K562 (cell line): ENCODE results near the gene CPSF2. TPM values are rescaled to one million over a fixed set of nuclear protein-coding genes. Genes with fewer than 3 reads are reported as not detected.

Experiments
- BRCA1 ChIP-seq, 2 experiments: fragments of 450-650 bp in 1 of 2; sonication (generic) in 1 of 2; formaldehyde crosslinking in 1 of 2; IDR thresholded peaks; 2 replicates each; pipeline versions ENCODE4 v1.5.0 to v1.6.1; 2017 to 2020; ENCODE audit warnings: mild to moderate bottlenecking in 1 of 2, missing genetic modification reagents in 1 of 2
- CHCHD3 ChIP-seq: fragments of 250-450 bp; sonication (Bioruptor Pico); IDR thresholded peaks from 2 replicates; pipeline ENCODE4 v2.1.2; 2022; ENCODE audit warnings: mild to moderate bottlenecking
- KDM5B ChIP-seq: fragments of 200-600 bp; sonication (generic); IDR thresholded peaks from 2 replicates; pipeline ENCODE4 v1.6.1; 2012; ENCODE audit warnings: low read depth, mild to moderate bottlenecking, moderate library complexity, low read length, control low read depth, inconsistent platforms; ENCODE audit not compliant: insufficient replicate concordance
- KLF1 ChIP-seq: fragments of 450-650 bp; IDR thresholded peaks from 2 replicates; pipeline ENCODE4 v1.6.1; 2016; ENCODE audit warnings: missing genetic modification characterization, missing compliant biosample characterization
- PHB2 ChIP-seq: fragments of 450-650 bp; IDR thresholded peaks from 2 replicates; pipeline ENCODE4 v1.6.1; 2017; ENCODE audit warnings: low read depth
- POLR2A ChIP-seq: fragments of 450-650 bp; conservative IDR thresholded peaks from 2 replicates; pipeline ENCODE4 v1.6.1; 2016
- POLR2G ChIP-seq: fragments of 200-400 bp; formaldehyde crosslinking; IDR thresholded peaks from 2 replicates; pipeline ENCODE4 v1.6.1; 2017; ENCODE audit warnings: low read depth, mild to moderate bottlenecking, antibody characterized with exemption, low read length, moderate library complexity
- POU5F1 ChIP-seq: fragments of 150-350 bp; IDR thresholded peaks from 2 replicates; pipeline ENCODE4 v1.6.1; 2014; ENCODE audit warnings: borderline replicate concordance, low read length, low read depth, mild to moderate bottlenecking; ENCODE audit not compliant: partially characterized antibody
- PURB ChIP-seq: sonication (generic); formaldehyde crosslinking; IDR thresholded peaks from 2 replicates; pipeline ENCODE4 v1.9.0; 2021; ENCODE audit warnings: low read depth, mild to moderate bottlenecking, missing genetic modification reagents
- SMAD3 ChIP-seq: fragments of 450-650 bp; formaldehyde crosslinking; conservative IDR thresholded peaks from 2 replicates; pipeline ENCODE4 v1.4.0; 2020; ENCODE audit warnings: mild to moderate bottlenecking
- SP1 ChIP-seq: sonication (generic); formaldehyde crosslinking; IDR thresholded peaks from 2 replicates; pipeline ENCODE4 v1.8.1; 2022; ENCODE audit warnings: mild to moderate bottlenecking, missing genetic modification reagents
- SRF ChIP-seq, 2 experiments: fragments of 250-450, 450-650 bp in 1 of 2; sonication (Bioruptor Pico) in 1 of 2; sonication (generic) in 1 of 2; formaldehyde crosslinking; IDR thresholded peaks; 2 replicates each; pipeline versions ENCODE4 v1.5.0 to v1.5.1; 2020 to 2022; ENCODE audit warnings: mild to moderate bottlenecking in 1 of 2, missing genetic modification reagents in 1 of 2
- STAG1 ChIP-seq: sonication (generic); formaldehyde crosslinking; IDR thresholded peaks from 2 replicates; pipeline ENCODE4 v1.5.0; 2020; ENCODE audit warnings: missing genetic modification reagents, borderline replicate concordance
- ZFP30 ChIP-seq: fragments of 250-450 bp; sonication (Bioruptor Pico); IDR thresholded peaks from 2 replicates; pipeline ENCODE4 v1.8.0; 2022; ENCODE audit warnings: moderate library complexity, mild to moderate bottlenecking, inconsistent platforms, borderline replicate concordance
- ZNF507 ChIP-seq: conservative IDR thresholded peaks from 2 replicates; pipeline ENCODE4 v1.6.1; 2017; ENCODE audit warnings: missing genetic modification characterization, missing compliant biosample characterization
- ZNF699 ChIP-seq: fragments of 250-450 bp; sonication (Bioruptor Pico); IDR thresholded peaks from 2 replicates; pipeline ENCODE4 v1.8.0; 2021; ENCODE audit warnings: mild to moderate bottlenecking, moderate library complexity; ENCODE audit not compliant: insufficient replicate concordance
- polyA plus RNA-seq, 8 experiments: library from polyadenylated mRNA; depleted of rRNA in 4 of 8; stranded (reverse) in 5 of 8; unstranded in 3 of 8; fragments of >200 nt; fragmentation: Nextera tagmentation in 2 of 8; fragmentation: Illumina TruSeq in 1 of 8; extraction: Ambion mirVana in 2 of 8; extraction: Trizol in 1 of 8; gene quantifications; 2 replicates each; pipeline versions ENCODE4 v1.2.1 to v1.2.3, GENCODE V29; 2011 to 2014; ENCODE audit warnings: inconsistent platforms in 1 of 8, missing spikeins in 1 of 8
- total RNA-seq, 7 experiments: library from RNA; depleted of rRNA in 6 of 7; stranded (reverse); fragments of >200 nt in 6 of 7; fragmentation: Illumina TruSeq in 2 of 7; extraction: Trizol in 2 of 7; gene quantifications; 2 replicates each; pipeline versions ENCODE4 v1.2.1 to v1.2.3, GENCODE V29; 2011 to 2021; ENCODE audit warnings: low replicate concordance in 1 of 7
- TF ChIP-seq, protein P1 (sequence below): fragments of 450-650 bp; formaldehyde crosslinking; IDR thresholded peaks from 2 replicates; pipeline ENCODE4 v1.4.0; 2022; ENCODE audit warnings: mild to moderate bottlenecking, moderate library complexity
- TF ChIP-seq, protein P2 (sequence below): sonication (generic); formaldehyde crosslinking; IDR thresholded peaks from 2 replicates; pipeline ENCODE4 v1.8.0; 2022; ENCODE audit warnings: mild to moderate bottlenecking, missing genetic modification reagents, borderline replicate concordance
- TF ChIP-seq, protein P3 (sequence below): fragments of 450-650 bp; formaldehyde crosslinking; IDR thresholded peaks from 2 replicates; pipeline ENCODE4 v1.4.0; 2020; ENCODE audit warnings: mild to moderate bottlenecking
- TF ChIP-seq, protein P4 (sequence below): fragments of 250-450 bp; sonication (Bioruptor Pico); IDR thresholded peaks from 2 replicates; pipeline ENCODE4 v1.8.0; 2021; ENCODE audit warnings: mild to moderate bottlenecking, moderate library complexity

Gene CPSF2
- total and polyA plus RNA-seq, 9 of the 15 experiments (the other 6 are each of a cell fraction or from before 2014, with no cell fraction given), result 20.8 to 71.3 (median 49.0) TPM

DNA sequence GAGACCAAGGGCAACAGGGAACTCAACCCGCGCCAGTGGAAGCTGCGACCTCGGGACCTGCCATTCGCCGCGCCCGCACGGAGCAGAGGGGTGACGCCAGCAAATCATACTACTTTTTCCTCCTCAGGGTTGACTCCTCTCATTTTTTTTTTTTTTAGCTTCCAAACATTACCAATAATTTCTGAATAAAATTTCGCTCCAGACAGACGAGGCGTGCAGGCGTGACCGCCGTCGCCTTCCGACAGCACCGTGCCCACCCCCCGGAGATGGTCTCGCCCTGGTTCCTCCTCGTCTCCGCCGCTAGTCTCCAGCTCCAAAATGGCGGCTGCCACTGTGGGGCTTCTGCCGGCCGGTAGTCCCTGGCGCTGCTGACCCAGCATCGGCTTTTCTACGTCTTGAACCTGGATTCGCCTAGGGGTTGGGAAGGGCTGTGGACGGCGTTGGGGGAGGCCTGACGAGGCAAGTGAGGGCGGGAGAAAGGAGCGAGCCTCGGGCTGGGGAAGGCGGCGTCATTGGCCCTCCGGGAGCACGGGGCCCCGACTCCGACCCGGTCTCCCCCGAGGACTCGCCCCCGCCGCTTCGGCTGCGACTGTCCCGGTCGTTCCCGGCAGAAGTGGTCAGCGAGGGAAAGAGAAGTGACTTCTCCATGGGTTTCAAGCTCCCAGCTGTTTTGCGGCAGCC, at the start of gene CPSF2, which contains the start of gene NDUFB1 (continued):
- TF ChIP-seq, protein P1, sequence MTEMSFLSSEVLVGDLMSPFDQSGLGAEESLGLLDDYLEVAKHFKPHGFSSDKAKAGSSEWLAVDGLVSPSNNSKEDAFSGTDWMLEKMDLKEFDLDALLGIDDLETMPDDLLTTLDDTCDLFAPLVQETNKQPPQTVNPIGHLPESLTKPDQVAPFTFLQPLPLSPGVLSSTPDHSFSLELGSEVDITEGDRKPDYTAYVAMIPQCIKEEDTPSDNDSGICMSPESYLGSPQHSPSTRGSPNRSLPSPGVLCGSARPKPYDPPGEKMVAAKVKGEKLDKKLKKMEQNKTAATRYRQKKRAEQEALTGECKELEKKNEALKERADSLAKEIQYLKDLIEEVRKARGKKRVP (CRISPR knock-in tag), result no peak
- TF ChIP-seq CHCHD3 (CRISPR knock-in tag) (no peak), POLR2G (peak; percentile 99), SP1 (0 out of 2 replicates have a peak, but pooled peaks have one; percentile 14), KDM5B (peak; percentile 98), SMAD3 (no peak), PHB2 (no peak), BRCA1 (IDR thresholded peaks at IDR 0.05) (no peak), BRCA1 (CRISPR knock-in tag; IDR thresholded peaks at IDR 0.05) (no peak), PURB (CRISPR knock-in tag) (no peak), ZFP30 (no peak), KLF1 (no peak), POU5F1 (no peak), POLR2A (peak; percentile 95), STAG1 (CRISPR knock-in tag) (no peak), ZNF507 (tag) (no peak), ZNF699 (no peak), SRF (CRISPR knock-in tag; IDR thresholded peaks at IDR 0.05) (no peak)
- TF ChIP-seq, protein P2, sequence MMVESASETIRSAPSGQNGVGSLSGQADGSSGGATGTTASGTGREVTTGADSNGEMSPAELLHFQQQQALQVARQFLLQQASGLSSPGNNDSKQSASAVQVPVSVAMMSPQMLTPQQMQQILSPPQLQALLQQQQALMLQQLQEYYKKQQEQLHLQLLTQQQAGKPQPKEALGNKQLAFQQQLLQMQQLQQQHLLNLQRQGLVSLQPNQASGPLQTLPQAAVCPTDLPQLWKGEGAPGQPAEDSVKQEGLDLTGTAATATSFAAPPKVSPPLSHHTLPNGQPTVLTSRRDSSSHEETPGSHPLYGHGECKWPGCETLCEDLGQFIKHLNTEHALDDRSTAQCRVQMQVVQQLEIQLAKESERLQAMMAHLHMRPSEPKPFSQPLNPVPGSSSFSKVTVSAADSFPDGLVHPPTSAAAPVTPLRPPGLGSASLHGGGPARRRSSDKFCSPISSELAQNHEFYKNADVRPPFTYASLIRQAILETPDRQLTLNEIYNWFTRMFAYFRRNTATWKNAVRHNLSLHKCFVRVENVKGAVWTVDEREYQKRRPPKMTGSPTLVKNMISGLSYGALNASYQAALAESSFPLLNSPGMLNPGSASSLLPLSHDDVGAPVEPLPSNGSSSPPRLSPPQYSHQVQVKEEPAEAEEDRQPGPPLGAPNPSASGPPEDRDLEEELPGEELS (CRISPR knock-in tag), result no peak
- TF ChIP-seq, protein P3, sequence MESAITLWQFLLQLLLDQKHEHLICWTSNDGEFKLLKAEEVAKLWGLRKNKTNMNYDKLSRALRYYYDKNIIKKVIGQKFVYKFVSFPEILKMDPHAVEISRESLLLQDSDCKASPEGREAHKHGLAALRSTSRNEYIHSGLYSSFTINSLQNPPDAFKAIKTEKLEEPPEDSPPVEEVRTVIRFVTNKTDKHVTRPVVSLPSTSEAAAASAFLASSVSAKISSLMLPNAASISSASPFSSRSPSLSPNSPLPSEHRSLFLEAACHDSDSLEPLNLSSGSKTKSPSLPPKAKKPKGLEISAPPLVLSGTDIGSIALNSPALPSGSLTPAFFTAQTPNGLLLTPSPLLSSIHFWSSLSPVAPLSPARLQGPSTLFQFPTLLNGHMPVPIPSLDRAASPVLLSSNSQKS (CRISPR knock-in tag), result no peak
- TF ChIP-seq, protein P4, sequence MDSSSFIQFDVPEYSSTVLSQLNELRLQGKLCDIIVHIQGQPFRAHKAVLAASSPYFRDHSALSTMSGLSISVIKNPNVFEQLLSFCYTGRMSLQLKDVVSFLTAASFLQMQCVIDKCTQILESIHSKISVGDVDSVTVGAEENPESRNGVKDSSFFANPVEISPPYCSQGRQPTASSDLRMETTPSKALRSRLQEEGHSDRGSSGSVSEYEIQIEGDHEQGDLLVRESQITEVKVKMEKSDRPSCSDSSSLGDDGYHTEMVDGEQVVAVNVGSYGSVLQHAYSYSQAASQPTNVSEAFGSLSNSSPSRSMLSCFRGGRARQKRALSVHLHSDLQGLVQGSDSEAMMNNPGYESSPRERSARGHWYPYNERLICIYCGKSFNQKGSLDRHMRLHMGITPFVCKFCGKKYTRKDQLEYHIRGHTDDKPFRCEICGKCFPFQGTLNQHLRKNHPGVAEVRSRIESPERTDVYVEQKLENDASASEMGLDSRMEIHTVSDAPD (CRISPR knock-in tag), result no peak
